GM18873 (cell line): ENCODE data around the gene SERHL2.
"Not testable (repeated sequence)": the region's sequence is repeated elsewhere in the genome, so short reads cannot be mapped to it uniquely, and the experiment has no call there.

Experiments
- ATAC-seq: cut with Tn5 transposase; IDR thresholded peaks from one replicate; pipeline ENCODE4 v1.9.1; 2021; ENCODE audit warnings: mild to moderate bottlenecking, moderate library complexity, moderate number of reproducible peaks; ENCODE audit not compliant: unreplicated experiment, low FRiP score

SERHL2 gene

DNA sequence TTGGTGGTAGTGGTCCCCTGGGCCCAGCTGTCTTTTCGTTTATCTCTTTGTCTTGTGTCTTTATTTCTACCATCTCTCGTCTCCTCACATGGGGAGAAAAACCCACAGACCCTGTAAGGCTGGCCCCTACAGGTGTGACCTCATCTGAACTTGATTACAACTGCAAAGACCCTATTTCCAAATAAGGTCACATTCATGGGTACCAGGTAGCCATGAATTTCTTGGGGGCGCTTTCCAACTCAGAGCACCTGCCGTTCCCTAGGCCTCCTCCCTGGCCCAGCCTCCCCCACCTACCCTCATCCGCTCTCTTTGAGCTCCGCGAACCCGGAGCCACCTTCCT lies 20.1 kb upstream of the SERHL2 start:
- ATAC-seq: no peak

DNA sequence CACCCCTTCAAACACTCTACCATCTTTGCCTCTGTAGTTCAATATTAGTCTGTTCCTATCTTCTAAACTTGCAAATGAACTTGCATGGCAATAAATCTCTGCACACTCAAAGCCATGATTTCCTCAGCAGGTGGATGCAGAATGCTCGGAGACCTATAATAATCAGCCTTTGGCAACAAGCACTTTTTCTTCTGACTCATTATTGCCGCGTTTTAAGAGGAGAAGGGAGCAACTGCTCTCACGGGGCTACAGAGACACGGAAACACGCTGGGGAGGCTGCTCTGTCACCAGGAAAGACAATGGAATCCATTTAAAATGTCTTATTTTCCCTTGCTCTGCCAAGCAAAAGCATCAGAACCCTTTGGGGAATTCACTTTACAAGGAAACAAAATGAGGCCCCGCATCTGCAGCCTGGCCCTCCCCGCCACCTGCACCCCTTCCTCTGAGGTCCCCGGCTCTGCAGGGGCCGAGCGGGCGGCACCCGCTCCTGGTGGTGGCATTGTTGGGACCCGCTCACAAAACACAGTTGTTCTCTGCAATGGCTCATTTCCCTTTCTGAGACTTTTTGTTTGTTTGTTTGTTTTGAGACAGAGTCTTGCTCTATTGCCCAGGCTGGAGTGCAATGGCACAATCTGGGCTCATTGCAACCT lies 18.5 kb upstream of the SERHL2 start:
- not testable (repeated sequence) for ATAC-seq

DNA sequence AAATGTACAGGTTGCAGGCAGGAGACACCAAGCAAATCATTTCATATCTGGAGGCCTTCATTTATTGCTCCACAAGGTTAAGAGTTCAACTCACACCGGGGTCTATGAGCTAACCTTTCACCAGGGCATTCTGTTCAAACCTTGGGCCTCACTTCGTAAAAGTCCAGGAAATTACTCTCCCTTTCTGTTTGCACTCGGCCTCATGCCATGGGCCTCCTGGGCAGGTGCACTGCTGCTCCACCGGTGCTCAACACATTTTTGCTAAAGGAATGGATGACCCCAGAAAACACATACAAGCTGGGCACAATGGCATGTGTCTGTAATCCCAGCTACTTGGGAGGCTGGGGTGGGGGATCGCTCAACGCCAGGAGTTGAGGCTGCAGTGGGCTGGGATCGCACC lies 17.6 kb upstream of the SERHL2 start:
- no peak for ATAC-seq

DNA sequence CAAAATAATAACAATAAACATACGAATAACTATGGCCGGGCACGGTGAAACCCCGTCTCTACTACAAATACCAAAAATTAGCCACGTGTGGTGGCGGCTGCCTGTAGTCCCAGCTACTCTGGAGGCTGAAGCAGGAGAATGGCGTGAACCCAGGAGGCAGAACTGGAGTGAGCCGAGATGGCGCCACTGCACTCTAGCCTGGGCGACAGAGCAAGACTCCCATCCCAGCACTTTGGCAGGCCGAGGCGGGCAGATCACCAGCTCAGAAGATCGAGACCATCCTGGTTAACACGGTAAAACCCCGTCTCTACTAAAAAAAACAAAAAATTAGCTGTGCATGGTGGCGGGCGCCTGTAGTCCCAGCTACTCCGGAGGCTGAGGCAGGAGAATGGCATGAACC lies 17.1 kb upstream of the SERHL2 start:
- not testable (repeated sequence) for ATAC-seq

DNA sequence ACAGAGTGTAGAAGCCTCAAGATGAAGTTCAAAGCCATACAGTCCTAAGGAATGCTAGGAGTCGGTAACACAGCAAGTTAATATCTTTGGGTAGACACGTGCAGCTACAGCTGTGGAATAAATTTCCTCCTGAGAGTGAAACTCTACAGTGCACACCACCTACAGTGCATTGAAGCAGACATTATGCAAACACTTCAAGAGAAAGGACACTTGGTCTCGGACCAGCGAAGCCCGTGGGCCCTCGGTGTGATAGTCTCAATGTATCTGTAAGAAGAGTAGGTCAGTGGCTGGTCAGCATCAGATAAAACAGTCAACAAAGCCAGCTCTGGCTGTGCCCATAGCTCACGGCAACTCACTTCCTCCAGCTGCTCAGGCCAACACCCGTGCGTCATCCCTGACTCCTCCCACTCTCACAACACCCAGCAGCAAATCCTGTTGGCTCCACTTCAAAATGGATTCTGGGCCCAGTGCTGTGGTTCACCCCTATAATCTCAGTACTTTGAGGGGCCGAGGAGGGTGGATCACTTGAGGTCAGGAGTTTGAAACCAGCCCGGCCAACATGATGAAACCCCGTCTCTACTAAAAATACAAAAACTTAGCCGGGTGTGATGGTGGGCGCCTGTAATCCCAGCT lies 16.4 kb upstream of the SERHL2 start:
- ATAC-seq: peak; percentile 33

DNA sequence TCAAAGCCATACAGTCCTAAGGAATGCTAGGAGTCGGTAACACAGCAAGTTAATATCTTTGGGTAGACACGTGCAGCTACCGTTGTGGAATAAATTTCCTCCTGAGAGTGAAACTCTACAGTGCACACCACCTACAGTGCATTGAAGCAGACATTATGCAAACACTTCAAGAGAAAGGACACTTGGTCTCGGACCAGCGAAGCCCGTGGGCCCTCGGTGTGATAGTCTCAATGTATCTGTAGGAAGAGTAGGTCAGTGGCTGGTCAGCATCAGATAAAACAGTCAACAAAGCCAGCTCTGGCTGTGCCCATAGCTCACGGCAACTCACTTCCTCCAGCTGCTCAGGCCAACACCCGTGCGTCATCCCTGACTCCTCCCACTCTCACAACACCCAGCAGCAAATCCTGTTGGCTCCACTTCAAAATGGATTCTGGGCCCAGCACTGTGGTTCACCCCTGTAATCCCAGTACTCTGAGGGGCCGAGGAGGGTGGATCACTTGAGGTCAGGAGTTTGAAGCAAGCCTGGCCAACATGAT lies 14.5 kb upstream of the SERHL2 start:
- not testable (repeated sequence) for ATAC-seq

DNA sequence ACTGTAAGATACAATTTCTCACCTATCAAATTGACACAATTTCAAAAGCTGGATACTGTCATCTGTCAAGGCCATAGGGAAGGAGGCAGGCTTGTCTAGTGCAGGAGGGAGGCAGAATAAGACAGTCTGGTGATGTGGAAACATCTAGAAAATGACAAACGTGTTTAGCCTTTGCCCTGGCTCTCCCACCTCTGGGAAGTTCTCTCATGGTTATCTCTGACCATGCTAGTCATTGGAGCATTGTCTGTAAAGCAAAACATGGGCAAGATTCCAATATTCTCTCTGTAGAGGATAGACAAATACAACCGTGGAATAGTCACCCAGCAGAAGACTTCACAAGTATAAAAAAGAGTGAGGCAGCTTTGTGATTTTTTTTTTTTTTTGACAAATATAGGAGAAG lies 9.1 kb upstream of the SERHL2 start:
- ATAC-seq: no peak

DNA sequence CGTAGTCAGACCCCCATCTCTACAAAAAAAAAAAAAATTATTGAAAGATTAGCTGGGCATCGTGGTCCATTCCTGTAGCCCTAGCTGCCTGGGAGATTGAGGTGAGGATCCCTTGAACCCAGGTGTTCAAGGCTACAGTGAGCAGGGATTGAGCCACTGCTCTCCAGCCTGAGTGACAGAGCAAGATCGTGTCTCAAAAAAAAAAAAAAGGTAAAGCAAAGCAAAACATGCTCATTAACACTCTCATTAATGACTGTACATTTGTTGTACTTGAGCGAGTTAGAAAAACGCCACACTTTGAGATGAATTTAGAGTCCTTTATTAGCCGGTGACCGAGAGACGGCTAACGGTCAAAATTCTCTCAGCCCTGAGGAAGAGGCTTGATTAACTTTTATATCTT lies 6.2 kb upstream of the SERHL2 start:
- ATAC-seq: no peak

DNA sequence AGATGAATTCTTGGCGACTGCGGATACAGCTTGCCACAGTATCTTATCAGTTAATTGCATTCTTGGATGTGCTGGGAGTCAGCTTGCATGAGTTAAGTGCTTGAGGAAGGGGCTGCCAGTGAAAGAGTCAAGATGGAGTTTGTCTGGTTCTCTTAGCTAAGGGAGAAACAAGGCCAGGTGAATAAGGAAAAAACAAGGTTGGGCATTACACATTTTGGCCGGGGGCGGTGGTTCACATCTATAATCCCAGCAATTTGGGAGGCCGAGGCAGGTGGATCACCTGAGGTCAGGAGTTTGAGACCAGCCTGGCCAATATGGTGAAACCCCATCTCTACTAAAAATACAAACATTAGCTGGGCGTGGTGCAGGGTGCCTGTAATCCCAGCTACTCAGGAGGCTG lies 5.6 kb upstream of the SERHL2 start:
- not testable (repeated sequence) for ATAC-seq

DNA sequence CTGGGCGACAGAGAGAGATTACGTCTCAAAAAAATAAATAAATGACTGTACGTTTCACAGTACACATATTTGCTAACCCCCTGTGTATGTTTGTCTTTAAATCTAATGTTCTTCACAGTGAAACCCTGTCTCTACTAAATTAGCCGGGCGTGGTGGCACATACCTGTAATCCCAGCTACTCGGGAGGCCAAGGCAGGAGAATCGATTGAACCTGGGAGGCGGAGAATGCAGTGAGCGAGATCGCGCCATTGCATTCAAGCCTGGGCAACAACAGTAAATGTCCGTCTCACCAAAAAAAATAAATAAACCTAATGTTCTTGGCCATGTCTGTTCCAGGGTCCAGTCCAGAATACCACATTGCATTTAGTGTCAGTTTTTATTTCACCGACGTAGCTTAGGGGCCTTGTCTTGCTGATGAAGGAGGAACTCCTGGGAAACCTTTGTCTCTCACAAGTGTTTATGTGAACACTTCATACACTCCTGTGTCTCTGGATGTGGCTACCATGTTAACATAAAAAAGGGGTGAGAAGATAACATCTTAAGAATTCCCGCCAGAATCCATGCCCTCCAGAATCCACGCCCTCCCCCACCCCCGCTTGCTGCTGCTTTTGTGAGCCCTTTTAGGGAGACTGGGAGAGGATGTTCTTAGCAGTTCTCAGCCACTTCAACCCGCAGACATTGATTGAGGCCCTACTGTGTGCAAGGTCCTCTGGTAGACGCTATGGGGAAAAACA lies 5.0 kb upstream of the SERHL2 start:
- no peak for ATAC-seq

DNA sequence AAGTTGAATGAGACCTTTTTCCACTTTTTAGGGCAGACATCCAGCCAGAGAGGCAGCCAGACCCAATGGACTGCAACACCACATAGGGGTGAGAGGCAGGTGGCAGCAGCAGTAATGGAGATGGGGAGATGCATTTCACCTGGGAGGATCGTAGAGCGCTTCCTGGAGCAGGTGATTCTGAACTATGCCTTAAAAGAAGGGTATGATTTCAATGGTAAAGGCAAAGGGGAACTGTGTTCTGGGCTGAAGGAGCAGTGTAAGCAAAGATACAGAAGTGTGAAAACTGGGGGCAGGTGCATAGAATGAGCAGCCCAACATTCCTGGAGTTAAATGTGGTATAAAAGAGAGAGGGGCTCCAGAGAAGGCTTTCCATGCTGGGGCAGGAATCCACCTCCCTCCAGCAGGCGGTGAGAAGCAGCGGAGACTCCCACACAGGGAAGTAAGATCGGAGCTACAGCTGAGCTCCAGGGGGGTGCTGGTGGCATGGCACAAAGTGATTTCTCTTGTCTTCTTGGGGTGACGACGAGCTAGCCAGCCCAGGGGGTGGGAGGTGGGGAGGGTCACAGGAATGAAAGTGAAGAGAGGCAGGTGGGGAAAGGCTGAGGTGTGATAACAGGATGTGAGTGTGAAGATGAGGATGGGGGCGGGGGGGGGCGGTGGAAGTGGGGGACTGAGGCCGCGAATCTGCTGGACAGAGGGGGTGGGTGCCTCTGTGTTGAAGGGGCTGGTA lies 4.3 kb upstream of the SERHL2 start:
- ATAC-seq: no peak

DNA sequence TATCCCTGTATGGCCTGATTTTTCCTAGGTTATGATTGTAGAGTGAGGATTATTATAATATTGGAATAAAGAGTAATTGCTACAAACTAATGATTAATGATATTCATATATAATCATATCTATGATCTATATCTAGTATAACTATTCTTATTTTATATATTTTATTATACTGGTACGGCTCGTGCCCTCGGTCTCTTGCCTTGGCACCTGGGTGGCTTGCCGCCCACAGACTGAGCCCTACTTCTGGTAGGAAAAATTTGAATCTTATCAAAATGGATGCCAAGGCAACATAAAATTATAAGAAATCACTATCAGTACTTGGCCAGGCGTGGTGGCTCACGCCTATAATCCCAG lies 1.5 kb upstream of the SERHL2 start:
- ATAC-seq: not testable (repeated sequence)

DNA sequence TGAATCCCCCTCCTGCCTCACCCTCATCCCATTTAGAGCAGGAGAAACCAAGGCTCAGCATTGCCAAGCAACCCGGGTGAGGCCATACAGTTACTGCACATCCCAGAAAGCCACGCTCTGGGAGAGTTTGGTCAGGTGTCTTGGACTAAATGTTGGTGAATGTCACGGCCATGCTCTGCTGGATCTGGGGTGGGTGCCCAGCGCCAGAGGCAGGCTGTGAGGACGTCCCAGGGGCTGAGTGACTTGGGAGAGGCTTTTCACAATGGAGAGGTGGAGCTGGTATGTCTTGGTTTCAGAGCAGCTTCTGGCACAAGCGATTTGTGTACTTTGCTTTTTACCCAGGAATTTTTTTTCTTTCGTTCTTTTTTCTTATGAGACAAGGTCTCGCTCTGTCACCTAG lies 6.6 kb downstream of the SERHL2 start:
- no peak for ATAC-seq

DNA sequence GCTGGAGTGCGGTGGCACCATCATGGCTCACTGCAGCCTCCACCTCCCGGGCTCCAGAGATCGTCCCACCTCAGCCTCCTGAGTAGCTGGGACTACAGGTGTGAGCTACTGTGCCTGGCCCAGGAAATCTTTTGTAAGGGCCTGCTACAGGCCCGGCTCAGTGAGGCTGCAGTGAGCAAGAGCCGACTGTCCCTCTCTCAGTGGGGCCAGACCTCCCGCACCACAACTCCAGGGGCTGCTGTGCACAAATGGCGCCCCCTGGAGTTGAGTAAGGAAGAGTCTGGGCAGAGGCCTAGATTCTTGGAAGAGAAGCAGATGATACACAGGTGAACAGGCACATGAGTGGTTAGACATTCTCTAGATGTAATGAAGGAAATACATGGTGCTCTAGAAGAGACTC lies 7.0 kb downstream of the SERHL2 start:
- ATAC-seq: no peak

DNA sequence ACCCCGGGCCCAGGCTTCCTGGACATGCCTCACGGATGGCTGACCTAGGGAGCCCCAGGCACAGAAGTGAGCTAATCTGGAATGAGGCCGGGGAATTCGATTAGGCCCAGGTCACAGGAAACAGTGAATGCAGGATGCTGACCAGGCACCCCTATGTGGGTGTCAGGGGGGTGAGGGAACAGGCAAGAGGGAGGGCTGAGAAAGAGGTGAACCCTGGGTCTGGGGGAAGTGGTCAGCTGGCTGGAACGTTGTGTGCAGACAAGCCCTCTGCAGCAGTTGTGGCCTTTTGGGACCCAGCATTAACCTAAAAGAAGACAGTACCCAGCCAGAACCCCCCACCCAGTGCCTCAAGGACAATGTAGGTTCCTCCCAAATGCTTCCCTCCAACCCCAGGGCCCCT lies 8.1 kb downstream of the SERHL2 start:
- no peak for ATAC-seq

DNA sequence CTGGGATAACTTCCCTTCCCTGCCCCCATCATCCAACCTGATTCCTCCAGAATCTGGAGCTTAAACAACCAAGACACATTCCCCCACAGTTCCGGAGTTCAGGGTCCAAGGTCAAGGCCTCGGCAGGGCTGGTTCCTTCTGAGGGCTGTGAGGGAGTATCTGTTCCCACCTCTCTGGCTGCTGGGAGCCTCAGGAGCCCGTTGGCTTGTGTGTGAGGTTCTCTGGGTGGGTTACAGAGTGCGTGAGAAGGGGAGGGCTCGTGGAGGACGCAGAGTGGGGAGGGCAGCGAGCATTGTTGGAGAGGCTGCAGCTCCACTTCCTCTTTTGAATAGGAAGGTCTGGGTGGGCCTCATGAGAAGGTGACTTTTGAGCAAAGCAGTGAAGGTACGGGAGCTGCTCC lies 8.5 kb downstream of the SERHL2 start:
- no peak for ATAC-seq

DNA sequence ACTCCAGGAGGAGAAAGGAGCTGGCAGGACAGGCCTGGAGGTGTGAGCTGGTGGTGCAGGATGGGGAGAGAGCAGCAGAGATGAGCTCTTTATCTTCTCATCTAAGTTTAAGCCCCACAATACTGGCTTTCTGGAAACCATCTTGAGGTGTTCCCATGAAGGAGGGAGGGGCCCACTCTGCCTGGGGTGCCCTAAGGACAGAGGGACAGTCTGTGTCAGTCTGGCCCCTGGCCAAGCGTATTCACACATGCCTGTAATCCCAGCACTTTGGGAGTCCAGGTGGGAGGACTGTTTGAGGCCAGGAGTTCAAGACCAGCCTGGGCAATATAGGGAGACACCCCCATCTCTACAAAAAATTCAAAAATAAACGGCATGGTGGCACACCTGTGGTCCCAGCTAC lies 8.9 kb downstream of the SERHL2 start:
- ATAC-seq: no peak

DNA sequence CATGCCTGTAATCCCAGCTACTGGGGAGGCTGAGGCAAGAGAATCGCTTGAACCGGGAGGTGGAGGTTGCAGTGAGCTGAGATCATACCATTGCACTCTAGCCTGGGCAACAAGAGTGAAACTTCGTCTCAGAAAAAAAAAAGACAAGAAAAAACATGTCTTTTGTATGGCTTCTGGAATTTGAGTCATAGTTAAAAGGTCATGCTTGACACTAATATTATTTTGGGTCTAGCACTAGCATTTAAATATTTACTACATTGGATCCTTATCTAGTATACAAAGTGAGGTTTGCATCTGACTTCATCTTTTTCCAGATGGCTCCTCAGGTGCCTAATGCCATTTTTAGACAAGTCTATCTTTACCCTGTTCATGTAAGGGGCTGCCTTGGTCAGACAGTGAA lies 10.2 kb downstream of the SERHL2 start:
- ATAC-seq: not testable (repeated sequence)

DNA sequence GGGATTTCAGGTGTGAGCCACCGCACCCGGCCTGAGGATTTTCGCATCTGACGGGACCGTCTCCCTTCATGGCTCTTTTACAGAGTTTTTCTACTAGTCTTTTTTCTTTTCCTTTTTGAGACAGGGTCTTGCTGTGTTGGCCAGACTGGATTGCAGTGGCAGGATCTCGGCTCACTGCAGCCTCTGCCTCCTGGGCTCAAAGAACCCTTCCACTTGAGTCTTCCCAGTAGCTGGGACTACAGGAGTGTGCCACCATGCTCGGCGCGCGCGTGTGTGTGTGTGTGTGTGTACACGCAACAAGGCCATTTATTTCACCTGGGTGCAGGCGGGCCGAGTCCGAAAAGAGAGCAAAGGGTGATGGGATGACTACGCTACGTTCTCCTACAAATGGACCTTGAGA lies 10.9 kb downstream of the SERHL2 start:
- no peak for ATAC-seq

DNA sequence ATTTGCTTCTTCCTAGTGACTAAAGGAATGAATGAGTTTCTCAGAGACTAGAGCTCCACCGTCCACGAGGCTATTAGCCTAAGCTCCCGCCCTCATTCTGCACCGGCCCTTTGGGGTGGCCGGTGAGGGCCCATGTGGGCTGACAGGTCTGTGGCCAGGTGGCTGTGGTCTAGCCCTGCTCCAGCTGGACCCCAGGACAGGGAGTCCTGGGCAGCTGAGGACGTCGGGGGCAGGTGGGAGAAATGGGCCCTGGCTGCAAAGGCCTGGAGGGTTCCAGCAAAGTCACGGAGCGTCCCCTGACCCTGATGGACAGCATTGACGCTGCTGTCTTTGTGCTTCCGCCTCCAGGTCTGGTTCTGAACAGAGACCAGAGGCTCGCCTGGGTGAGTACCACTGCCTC lies 12.2 kb downstream of the SERHL2 start:
- no peak for ATAC-seq

DNA sequence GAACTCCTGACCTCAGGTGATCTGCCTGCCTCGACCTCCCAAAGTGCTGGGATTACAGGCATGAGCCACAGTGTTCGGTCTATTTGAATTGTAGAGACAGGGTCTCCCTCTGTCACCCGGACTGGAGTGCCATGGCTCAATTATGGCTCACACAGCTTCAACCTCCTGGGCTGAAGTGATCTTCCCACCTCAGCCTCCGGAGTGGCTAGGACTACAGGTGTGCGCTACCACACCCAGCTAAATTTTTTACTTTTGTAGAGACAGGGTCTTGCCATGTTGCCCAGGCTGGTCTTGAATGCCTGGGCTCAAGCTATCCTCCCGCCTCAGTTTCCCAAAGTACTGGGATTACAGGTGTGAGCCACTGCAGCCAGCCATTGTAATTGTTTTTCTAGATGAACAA lies 14.2 kb downstream of the SERHL2 start:
- not testable (repeated sequence) for ATAC-seq
